Measurements from ENCODE around the gene ADAMTS17.

Gene ADAMTS17

GRCh38 chr15:100277087-100277855 is 64.5 kb downstream of the ADAMTS17 start:
- no peak for DNase-seq

- DNase-seq, result no peak
These were observed 65.3 kb downstream of the ADAMTS17 start for GRCh38 chr15:100276506-100276905.

GRCh38 chr15:100275641-100276040 is 66.1 kb downstream of the ADAMTS17 start:
- DNase-seq, result no peak

DNA sequence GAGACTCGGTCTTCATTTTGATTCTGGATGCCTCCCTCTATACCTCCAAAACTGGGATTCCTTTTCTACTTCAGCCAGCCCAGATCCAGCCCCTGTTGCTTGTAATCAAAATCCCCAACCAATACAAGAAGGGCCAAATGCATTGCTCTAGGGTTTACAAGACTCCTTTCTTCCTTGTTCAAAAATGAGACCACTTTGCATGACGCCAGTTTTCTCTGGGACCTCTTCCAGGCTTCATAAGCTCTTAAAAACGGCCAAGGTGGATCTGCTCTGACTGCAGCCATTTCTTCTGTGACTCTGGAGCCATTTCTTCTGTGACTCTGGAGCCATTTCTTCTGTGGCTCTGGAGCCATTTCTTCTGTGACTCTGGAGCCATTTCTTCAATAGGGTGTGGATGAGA is 71.9 kb downstream of the ADAMTS17 start:
- DNase-seq, result no peak

DNA sequence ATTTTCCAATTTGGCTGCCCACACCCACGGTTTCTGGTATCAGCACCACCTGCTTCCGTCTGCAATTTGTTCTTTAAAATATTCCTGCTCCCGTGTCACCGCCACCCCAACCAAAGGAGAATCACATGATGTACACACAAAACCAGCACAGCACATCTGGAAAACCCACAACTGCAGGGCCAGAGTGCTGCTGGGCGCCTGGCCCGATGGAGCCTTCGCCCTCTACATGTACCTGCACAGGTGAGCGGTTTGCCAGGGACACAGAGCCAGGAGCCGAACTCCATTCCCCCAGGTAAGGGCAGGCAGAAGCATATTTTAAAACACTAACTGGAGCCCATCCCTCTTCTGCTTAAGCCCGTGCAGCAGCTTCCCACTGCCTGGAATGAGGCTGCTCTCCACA is 75.6 kb downstream of the ADAMTS17 start:
- DNase-seq, result no peak

DNA sequence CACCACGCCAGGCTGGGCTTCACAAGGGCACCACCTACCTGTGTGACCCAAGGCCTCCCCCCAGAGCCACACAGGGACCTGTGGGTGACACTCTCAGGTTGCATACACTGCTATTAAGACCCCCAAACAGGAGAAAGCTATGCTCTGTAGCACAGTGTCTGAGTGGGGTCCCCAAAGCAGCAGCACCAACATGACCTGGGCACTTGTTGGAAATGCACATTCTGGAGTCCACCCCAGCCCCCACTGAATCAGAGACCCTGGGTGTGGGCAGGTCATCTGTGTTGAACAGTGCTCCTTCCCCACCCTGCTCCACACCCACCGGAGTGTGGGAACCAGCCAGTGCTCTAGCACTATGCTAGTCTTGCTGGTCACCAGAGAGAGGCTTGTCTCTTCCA is 76.1 kb downstream of the ADAMTS17 start:
- DNase-seq, result no peak

- DNase-seq, result no peak
These were observed 76.7 kb downstream of the ADAMTS17 start for GRCh38 chr15:100264994-100265640.

GRCh38 chr15:100263721-100264455 is 77.9 kb downstream of the ADAMTS17 start:
- DNase-seq, result no peak

DNA sequence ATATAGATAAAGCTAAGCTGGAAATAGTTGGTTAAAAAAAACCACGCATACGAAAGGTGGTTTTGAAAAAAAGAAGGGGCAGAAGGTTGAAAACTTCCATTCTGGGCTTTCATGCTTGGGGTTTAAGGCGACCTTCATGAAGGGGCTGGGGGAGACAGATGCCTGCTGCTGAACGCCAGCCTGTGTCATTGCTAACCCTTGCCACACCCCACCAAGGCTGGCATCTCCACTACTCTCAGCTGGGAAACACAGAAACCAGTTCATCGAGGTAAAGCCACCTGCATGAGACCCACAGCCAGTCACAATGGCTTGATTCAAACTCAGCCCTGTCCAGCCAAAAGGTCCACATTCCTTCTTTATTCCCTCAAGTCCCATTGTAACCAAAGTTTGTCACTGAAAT is 78.7 kb downstream of the ADAMTS17 start:
- no peak for DNase-seq

GRCh38 chr15:100261302-100262240 is 80.2 kb downstream of the ADAMTS17 start:
- DNase-seq, result no peak

DNA sequence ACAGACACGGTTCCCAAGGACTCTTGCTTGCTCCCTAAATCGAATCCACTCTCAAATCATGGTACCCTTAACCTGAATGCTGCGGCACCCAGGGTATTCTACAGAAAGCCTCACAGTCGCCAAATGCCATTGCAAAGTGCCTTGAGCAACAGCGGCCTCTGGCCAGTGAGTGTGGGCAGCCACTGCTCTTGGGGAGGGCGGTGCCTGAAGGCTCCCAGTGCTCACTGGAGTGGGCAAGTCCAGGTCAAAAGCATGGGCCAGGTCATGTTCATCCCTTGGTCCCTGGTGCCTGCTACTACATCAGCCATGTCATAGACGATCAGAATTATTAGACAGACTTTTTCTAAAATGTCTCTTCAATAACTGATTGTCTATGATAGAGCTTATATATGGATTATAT is 82.5 kb downstream of the ADAMTS17 start:
- no peak for DNase-seq

DNA sequence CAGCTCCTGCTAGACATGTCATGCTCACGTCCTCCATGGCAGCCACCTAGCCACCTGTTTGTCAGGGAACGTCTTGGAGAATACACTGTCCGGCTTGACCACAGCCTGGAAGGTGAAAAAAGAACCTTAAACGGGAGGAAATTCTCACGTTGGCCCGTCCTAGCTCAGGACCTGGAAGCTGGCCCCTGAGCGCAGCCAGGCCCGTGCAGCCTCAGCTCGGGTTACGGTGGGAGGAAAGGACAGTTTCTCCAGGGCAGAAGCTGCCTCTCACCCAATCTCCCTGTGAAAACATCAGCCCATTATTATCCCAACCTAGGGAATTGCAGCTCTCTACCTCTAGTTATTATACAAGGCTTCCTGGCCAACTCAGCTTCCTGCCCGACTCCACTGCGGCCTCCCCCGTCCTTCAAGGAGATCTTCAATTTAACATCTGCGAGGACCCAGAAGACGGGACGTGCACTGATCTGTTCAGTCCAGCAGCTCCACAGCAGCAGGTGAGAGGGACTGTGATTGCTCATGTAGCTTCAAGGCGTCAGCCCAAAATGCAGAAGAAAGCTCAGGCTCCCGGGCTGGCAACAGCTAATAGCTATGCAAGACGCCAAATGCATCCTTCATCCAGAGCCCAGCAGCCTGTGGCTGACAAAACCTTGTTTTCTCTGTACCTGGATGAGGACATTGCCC is 84.7 kb downstream of the ADAMTS17 start:
- DNase-seq, result no peak

- no peak for DNase-seq
These were observed 85.4 kb downstream of the ADAMTS17 start for GRCh38 chr15:100256101-100256969.

DNA sequence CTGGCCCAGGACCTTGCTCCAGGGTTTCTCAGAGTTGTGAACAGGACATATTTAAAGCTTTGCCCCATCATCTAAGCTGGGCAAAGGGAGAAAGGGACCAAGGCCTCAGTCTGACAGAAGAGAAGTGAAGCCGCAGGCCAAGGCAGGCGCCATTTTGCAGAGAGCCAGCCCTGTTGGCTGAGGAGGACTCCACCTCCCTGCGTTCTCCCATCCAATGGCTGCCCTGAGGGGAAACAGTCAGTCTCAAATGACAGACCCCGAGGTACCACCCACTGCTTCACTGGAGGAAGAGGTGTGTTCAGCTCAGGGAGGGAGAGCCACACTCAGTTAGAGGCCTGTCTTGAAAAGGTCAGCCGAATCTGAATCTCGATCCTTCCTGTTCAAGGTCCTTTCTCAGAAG is 86.1 kb downstream of the ADAMTS17 start:
- no peak for DNase-seq

GRCh38 chr15:100254691-100255090 is 87.1 kb downstream of the ADAMTS17 start:
- DNase-seq, result no peak

DNA sequence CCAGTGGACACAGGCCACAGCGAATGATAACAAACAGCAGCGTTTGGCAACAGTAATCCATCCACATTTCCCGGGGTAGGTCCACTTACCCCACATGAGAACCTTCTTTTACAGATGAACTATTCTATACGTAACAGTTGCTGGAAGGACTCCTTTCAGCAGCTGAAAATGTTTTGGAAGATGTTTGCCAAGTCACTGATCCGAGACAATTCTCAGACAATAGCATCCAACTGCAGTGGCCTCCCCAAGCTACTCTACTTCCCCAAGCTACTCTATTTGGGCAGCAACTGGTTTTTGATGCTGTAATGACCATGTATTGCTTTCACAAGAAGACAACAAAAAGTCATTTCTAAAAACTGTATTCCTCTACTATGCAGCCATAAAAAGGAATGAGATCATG is 87.5 kb downstream of the ADAMTS17 start:
- no peak for DNase-seq

DNA sequence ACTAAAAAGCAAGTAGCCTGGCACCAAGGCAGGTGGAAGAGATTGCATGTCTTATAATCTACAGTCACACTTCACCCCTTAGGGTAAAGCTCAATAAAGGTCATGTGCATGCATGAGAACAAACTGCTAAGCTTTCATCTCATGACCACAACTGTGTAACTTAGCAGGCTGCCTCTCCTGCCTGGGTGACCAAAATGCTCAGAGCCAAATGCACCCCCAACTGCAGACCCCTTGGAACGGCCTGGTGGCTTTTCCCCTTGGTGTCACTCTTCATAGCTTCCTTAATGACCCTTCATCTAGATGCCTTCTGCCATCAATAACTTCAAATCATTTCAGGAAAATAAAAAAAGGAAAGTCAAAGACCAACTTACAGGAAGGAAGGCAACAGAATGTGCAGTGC is 88.1 kb downstream of the ADAMTS17 start:
- DNase-seq, result no peak

DNA sequence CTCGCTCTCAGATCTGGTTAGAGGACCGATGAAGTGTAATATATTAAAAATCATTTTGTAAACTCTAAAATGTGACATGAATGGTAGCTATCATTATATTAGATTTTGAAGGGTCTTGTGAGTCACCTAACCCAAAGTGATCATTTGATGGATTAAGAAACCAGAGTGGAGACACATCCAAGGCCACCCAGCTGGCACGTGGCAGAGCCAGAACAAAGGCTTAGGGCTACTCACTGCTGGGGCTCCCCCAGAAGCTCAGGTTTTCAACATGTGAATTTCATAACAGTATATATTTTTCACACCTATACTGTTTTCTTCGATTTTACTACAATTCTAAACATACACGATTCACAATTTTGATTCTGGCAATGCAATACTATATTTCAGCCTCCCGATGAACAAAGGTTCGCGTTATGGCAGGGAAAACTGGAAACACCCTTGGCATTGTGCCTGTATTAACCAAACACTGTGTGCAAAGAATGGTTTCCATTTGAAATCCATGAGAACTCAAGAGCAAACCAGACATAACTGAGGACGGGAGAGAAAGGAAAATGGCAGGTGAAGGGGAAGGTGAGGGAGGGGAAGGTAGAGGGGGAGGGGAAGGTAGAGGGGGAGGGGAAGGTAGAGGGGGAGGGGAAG is 88.9 kb downstream of the ADAMTS17 start:
- DNase-seq, result no peak

GRCh38 chr15:100252359-100252758 is 89.4 kb downstream of the ADAMTS17 start:
- DNase-seq, result no peak

- no peak for DNase-seq
These were observed 91.5 kb downstream of the ADAMTS17 start for GRCh38 chr15:100250176-100250800.

Data from fibroblast of skin of scalp (primary cell).